NOMO-1 treated with dmso at 0.1 percent for 144 hours (cell line): ENCODE data around the gene PANX2.

Experiments
- DNase-seq: peaks from one replicate; lab custom pipeline; 2025; ENCODE audit not compliant: unreplicated experiment; lab: John Stamatoyannopoulos, UW

Gene PANX2

DNA sequence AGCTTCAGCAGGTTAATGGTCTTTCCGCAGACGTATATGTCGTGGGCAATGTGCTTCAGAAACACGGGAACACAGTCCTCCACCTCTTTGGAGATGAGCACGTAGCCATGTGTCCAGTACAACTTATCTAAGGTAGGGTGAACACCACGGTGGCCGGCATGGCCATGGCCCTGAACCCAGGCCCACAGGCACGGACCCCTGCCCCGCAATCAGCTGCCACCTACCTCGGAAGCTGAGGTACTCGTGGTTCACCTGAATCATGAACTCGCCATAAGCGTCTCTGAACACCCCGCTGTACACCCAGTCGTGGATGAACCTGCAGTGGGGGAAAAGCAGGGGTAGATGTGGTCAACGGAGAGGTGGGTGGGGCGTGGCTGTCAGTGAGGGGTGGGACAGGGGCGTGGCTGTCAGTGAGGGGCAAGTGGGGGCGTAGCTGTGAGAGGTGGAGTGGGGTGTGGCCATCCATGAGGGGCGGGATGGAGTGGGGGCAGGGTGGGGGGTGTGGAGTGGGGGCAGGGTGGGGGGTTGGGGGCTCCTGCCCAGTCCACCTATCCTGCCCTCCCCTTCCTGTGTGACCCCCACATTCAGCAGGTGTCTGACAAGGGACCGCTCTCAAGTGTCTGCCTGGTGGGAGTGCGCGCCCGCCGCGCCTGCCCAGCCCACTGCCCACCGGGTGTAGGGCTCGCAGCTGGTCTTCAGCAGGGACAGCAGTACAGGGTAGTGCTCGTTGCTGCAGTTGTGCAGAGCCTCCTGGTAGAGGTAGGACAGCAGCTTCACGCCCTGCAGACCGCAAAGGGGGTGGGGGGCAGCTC, 55.7 kb downstream of the PANX2 start:
- DNase-seq, result no peak

DNA sequence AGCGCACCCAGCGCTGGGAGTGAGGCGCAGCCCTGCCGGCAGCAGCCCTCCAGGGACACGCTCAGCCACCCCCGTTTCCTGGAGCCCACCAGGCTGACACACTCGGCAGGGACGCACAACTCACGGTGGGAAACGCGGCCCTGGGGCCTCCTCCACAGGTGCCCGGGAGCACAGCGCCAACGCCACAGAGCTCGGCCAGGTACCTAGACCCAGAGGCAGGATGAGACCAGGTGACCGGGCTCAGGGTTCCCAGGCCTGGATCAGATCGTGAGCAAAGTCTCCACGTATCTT, 56.3 kb downstream of the PANX2 start:
- no peak for DNase-seq

DNA sequence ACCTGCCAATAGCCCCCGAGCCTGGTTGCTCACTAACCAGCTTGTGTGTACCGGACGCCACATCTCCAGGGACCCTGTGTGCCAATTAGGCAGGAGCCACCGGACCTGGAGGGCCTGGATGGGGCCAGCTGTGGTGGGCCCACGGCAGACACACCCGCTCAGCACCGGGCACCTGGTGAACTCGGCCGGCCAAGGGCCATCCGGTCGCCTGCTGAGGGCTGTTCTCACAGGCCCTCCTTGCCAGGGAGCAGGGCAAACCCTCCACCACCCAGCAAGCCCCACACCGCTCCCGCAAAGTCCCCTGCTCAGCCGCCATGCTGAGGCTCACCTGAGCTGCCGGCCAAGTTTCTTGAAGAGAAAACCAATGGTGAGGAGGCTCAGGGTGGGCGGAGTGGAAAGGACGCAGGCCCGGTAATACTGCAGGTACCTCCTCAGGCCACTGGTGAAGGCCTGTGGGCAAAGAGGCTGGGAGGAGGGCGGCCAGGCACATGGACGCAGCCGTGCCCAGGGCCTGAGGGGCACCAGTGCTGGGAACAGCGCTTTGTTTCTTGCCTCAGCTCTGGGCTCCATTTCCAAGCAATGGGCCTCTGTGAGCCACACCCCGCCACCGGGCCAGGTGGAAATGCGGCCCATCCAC, 57.2 kb downstream of the PANX2 start:
- no peak for DNase-seq

GRCh38 chr22:50228366-50228765, 57.8 kb downstream of the PANX2 start:
- no peak for DNase-seq

GRCh38 chr22:50229370-50229769, 58.8 kb downstream of the PANX2 start:
- DNase-seq, result no peak
